DMS 273 (cell line): ENCODE results near the gene KLHDC8A.

Source experiments
- DNase-seq: peaks from one replicate; lab custom pipeline; 2025; ENCODE audit not compliant: unreplicated experiment; lab: John Stamatoyannopoulos, UW

Gene KLHDC8A

DNA sequence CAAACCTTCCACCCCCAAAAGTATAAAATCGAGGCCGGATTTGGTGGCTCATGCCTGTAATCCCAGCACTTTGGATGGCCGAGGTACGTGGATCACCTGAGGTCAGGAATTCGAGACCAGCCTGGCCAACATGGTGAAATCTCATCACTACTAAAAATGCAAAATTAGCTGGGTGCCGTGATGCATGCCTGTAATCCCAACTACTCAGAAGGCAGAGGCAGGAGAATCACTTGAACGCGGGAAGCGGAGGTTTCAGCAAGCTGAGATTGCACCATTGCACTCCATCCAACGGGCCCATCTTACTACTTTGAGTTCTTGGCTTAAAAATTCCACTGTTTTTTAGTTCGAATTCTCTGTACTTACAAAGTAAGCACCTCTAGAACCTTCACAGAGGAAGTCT, 11.0 kb downstream of the KLHDC8A start:
- no peak for DNase-seq

DNA sequence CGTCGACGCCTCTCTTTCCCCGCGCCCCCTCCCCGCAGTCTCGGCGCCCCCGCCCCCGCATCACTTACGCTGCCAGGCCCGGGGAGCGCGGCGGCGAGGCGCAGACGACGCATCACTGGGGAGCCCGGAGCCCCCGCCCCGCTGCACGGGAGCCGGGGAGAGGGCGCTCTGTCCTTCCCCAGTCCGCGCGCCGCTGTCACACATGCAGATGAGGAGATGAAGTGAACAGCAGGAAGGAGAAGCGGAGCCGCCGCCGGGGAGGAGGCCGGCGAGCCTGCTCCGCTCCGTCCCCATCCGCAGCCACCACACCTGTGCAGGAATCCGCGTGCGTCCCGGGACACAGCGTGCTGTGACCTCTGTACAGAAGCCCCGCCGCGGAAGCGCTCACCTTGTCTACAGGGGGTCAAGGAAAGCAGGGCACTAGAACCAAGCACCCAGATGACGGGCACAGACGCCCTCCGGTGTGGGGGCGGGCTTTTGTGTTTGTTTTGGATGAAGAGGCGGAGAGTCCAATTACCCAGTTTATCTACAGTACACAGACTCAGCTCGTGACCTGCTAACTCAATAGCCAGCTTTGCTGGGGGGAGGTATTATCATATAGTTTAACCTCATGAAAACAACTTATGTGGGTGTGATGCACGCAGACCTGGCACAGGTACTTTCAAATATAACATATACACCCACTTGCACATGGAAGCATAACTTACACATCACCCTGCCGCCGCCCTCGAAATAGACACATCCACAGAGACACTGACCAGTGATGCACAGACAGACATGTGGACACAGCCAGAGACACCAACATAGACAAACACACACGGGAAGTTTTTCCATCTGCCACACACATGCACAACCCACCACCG, 12.4 kb downstream of the KLHDC8A start:
- DNase-seq = peak; percentile 80

DNA sequence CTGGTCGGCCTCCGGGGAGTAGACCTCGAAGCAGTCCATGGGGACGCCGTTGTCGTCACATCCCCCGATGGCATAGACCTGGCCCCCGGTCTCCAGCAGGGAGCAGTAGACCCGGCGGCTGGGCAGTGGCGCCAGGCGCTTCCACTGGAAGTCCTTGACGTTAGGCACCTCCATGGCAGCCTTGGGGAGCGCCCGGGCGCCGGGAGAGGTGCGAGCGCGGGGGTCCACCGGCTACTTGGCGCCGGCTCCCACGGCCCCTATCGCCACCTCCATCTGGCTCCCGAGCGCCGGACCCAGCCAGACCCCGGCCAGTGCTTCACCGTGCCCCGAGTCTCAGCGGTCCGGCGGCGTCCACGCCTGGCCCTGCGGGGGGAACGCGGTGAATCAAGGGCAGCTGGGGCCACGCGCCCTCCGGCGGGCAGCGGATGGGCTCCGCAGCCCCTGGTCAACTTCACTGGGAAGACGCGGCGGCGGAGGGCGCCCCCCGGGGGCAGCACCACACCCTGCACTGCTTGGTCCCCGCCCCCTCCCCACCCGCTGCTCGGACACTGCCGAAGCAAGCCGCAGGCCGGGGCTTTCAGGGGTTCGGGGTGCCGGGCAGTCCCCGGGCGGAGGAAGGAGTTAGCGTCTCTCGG, 13.2 kb downstream of the KLHDC8A start:
- DNase-seq = no peak

DNA sequence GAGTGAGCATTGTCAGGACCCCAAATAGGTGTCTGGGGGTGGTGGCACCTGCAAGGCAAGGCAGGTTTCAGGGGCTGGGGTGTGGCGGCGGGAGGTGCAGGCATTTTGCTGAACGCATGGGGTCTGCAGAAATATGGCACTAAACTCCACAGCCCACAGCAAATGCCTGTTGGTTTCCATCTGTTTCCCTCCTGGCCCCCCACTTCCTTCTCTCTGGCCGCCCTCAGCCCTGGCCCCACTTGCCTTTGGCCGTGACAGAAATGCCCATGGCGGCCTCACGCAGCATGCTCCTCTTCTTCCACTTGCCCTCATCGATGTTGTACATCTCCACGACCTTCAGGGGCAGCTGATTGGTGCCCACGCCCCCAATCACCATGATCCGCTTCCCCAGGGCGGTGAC, 13.7 kb downstream of the KLHDC8A start:
- DNase-seq = no peak

DNA sequence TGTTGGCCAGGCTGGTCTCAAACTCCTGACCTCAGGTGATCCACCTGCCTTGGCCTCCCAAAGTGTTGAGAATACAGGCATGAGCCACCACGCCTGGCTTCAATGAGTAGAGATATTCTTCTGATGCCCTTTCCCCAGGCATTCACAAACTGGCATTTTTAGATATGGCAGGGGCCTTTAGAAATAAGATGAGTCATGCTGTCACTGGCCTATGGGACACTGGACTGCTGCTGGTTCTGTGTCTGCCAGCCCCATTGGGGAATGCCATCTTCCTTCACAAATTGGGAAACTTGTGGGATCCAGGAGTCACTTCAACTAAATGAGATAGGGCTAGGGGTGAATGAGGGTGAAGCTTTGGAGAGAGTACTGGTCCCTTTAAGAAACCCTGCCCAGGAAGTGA, 16.0 kb downstream of the KLHDC8A start:
- DNase-seq = no peak

DNA sequence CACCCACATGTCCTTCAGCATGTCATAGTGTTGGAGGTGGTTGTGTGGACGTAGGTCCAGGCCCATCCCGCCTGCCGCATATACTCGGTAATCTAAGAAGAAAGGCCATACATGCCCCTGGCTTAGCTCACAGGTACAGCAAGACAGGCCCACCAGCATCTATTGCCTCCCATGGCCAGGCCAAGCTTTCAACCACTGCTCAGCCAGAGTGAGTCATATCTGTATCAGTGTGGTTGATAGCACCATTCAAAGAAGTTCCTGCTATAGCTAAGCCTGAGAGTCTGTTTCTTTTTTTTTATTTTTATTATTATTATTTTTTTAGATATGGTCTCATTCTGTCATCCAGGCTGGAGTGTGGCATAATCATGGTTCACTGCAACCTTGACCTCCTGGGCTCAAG, 17.0 kb downstream of the KLHDC8A start:
- no peak for DNase-seq

DNA sequence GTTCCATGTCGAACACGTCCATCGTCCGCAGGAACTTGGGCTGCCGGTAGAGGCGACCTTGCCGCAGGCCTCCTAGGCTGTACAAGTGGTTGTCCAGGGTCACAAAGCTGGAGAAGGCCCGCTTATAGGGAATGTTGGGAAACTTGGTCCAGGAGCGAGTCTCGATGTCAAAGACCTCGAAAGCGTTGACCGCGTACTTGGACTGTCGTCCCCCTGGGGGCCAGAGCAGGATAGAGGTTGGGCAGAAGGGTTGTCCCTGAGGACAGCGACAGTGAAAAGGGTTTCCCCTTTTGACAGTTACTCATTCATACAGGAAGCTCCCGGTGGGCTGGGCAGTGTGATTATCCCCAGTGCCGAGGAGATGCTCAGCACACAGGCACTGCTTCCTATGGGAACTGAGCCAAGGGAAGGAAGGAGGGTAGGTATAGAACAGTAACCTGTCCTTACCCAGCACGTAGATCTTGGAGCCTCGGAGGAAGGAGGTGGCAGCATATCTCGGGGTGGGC, 17.5 kb downstream of the KLHDC8A start:
- DNase-seq = no peak

DNA sequence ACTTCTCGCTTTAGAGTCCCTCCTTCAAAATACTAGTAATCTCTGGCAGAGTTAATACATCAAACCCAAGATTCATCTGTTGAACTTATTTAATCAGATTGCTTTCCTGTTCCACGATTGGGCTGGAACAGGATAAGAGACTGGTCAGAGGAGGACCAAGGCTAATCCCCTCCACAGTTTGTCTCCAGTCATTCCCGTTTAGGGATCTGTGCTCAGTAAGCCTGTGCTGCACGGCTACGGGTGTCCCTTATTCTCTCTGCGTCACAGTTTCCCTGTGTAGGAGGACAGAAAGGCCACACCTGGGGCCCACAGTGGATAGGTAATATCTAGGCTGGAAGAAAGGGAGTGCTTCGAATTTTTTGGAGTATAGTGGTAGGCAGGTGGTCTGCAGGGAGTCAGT, 18.7 kb downstream of the KLHDC8A start:
- no peak for DNase-seq

DNA sequence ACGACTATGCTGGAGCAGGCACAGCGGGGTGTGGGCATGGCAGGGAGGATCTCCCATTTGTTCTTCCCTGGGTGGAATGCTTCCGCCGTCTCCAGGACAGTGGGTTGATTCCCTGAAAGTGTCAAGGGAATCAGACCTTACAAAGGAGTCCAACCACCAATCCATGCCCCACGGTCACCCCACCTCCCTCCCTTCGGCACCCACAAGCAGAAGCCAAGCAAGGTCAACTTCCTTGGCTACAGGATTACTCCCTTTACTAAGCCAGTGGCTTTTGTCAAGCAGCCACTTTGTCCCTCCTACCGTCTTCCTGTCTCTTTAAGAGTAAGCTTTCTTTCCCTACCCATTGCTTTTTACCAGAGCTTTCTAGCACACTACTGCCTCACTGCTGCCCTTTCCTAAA, 19.2 kb downstream of the KLHDC8A start:
- no peak for DNase-seq

DNA sequence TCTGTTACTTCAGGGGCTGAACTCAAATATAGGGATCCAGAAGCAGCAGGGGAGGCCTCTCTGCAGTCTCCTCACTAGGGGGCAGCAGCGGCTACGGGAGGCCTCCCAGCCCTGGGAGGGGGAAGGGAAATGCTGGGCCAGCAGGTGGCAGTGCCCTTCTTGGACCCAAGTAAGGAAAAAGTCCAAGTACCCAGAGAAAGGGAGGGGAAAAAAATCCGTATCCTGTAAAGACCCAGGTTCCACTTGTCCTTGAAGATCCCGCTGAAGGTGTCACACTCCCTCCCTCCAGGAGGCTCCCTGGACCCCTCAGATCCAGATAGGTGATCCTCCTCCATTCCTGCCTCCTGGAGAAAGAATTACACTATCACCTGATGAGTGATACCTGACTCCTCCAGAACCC, 21.0 kb downstream of the KLHDC8A start:
- peak; percentile 94 for DNase-seq

DNA sequence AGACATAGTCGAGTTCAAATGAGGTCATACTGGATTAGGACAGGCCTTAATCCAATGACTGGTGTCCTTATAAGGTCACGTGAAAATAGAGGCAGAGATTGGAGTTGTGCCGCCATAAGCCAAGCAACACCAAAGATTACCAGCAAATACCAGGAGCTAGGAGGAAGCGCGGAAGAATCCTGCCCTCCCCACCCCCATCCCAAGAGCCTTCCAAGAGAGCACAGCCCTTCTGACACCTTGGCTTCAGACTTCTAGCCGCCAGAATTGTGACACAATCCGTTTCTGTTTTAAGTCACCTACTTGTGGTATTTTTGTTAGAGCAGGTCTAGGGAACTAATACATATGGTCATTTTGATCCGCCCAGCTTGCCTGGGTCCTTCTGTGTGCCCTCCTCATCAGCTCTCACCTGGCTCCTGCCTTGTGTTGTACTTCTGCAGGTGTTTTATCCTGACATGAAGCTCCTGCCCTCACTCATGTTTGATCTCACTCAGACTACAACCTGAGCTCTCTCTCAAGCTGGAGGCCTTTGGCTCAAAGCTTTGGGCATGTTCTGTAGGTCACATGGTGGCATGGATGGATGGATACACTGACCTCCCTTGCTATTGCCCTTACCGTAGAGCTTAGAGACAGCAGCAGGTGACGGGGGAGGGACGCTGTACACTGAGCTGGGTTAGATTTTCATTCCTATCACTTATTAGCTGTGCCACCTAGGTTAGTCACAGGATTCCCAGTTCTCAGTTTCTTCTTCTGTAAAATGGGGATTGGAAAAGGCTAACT, 24.5 kb downstream of the KLHDC8A start:
- DNase-seq = no peak

DNA sequence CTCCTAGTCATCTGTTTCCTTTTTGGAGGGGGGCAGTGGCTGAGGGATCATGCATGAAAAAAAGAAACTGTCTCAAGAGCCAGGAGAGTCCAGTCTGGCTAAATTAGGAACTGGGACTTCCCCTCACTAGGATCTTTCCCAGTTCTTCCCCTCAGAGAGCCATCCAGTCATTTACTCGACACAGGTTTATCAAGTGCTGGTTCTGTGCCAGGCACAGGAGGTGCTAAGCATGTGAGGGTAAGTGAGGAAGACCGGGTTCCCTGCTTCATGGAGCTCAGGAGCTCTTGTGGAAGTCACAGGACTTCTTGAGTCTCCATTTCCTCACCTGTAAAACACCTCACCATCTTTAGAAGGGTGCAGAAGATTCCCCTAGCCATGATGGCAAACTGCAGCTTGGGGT, 26.6 kb downstream of the KLHDC8A start:
- DNase-seq = no peak

DNA sequence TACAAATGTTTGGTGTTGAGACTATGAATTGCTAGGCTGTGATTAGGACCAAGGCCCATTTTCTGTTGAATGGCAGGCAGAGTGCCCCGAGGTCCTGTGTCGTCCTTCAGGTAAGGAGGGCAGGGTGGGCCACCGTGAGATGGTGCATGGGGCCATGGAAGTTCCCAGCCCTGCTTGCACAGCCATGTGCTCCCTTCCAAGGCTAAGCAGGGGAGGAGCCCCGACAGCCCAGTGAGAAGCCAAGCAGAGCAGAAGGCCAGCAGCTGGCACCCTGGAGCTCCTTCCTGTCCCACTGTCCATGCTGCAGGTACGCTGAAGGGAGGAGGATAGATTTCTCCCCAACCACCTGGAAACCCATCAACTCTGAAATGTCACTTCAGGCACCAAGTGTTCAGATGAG, 27.0 kb downstream of the KLHDC8A start:
- no peak for DNase-seq

DNA sequence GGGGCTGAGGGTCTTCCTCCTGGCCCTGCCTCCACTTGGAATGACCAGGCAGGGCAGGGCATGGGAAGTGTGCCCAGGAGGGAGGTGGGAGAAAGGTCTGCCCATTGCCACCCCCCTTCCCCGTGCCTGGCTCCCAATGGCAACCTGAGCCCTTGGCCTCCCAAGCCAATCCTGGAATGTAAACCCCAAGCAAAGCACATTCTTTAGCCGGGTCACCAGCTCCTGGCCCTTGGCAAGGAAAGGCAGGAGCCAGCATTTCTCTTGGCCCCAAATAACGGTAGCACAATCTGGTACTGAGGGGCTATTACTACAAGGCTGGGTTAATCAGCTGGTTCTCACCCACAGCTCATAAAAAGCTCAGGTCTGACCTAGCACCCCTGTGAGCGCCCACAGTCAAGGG, 28.2 kb downstream of the KLHDC8A start:
- DNase-seq = no peak

DNA sequence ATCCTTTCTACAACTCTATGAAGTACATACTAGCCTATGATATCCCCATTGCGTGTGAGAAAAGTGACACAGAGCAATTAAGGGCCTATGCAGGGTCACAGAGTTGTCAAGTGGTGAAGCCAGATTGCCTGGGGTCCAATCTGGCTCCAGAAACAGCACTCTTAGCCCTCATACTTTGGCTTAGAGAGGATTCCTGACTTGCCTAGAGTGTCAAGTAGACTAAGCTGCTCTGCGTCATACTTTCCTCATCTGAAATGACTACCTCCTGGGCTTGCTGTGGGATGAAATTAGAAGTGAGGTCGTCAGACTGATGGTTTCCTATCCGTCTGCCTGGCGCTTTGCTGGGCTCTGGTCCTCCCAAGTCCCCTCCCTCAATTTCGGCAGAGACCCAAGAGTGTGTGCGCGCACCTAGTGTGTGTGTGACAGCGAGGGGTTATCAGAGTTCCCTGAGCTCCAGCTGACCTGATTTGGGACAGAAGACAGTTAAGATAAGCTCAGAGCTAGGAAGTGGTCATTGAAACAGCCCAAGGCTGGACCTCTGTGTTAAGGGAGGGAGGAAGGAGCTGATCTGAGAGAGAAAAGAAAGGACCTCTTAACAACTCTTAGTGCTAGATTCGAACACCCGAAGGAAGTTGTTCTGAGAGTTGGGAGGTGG, 29.8 kb downstream of the KLHDC8A start:
- no peak for DNase-seq

DNA sequence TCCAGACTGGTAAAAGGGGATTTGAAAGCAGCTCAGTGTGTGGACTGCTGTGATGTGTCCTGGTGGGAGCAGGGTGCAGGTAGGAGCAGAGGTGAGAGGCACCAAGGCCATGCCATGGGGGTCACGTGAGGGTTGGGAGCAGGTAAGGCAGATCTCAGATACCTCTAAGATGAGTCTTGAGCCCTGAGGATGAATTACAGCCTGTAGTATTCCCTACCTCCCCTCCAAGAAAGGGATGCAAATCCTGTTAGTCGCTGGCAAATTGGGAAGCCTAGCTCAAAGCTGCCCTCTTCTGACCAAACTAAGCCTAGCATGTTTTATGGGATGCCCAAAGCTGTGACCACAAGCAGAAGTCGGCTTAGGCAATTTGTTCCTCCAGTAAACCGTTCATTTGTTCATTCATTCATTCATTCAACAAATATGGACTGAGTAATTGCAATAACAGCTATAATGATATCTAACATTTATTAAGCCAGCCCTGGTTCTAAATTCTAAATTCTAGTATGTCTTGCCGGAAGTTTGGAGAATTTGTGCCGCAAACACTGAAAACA, 31.3 kb downstream of the KLHDC8A start:
- DNase-seq = peak; percentile 83

DNA sequence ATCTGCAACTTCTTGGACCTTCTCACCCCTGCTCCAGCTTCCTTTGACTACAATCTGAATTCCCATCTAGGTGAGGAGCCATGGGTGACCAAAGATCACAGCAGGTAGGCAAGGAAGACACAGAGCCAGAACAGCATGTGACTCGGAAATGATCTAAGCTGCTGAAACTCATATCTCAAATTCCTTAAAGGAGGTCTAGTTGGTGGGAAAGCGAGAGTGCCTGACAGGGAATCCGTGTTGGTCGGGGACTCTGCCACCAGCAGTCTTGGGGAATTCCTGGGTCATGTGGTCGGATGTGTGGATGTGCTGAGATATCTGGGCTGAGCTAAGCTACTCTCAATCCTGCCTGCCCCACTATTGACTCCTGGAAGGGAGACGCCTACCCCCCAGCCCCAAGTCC, 31.9 kb downstream of the KLHDC8A start:
- DNase-seq = no peak

DNA sequence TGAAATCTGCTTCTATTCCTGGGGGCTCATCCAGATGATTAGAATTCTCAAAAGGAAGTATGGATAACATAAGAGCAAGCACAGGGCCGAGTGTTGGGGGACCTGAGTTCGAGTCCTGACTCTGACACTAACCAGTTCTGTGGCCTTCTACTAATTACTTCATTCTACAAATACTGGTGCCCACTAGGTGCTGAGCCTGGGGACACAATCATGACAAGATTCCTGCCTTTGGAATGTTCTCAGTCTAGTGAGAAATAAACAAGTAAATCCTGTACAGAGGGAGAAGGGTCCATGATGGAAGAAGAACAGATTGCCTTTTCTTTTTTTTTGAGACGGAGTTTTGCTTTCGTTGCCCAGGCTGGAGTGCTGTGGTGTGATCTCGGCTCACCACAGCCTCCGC, 32.9 kb downstream of the KLHDC8A start:
- no peak for DNase-seq

DNA sequence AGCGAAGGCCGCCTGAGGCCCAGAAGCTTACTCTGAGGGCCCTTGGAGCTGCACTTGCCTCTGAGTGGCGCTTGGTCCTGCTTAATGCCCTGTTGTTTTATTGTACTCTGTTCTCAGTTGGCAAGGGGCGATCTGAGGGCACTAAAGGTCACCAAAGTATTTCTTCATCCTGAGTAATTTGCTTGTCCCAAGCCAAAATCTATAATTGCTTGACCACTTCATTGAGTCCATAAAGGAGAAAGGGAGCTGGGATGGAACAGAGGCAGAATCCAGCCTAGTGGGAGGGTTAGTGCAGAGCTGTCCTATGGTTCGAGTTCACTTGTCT, 34.8 kb downstream of the KLHDC8A start:
- DNase-seq = no peak

DNA sequence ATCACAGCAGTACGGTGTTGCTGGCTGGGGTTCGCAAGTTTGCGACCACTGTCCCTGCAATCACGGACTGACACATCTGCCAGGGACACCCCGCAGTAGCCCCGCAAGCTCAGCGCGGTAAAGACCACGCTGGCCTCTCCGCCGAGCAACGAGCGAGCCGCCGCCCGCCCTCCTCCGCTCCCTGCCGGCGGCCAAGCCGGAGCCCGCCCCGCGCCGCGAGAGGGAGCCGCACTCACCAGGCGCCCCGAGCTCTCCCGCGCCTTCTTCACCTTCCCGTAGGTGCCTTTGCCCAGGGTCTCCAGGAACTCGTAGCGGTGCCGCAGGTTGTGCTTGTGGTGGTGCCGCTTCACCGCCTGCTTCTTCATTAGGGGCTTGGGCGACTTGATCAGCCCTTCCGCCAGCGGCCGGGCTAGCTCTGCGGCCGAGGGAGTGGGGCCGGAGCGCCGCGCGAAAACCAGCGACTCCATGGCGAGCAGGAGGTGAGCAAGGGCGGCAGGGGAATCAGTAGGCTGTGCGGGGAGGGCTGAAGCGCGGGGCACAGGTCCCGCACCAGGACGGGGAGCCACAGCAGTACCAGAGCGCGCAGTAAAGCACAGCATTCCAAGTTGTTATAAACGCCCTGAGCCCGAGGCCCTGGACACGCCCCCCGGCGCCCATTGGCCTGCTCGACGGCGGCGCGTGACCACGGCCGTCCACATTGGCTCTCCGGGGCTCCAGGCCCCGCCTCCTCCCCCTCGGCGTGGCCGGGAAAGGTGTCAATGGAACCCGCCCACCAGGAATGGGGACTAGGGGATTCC, 35.4 kb downstream of the KLHDC8A start, which contains the start of gene NUAK2:
TSS of gene NUAK2 (minus strand) at position 584 of the 797 bp plus-strand sequence. CDS start at position 467, 117 bp downstream.
- DNase-seq = peak; percentile 94
